SIG-M5 (cell line): ENCODE data around the gene GPC3.
"Not testable (repeated sequence)": the region's sequence is repeated elsewhere in the genome, so short reads cannot be mapped to it uniquely, and the experiment has no call there.

ENCODE experiments used
- DNase-seq: peaks from one replicate; lab custom pipeline; 2025; lab: John Stamatoyannopoulos, UW

Gene GPC3

DNA sequence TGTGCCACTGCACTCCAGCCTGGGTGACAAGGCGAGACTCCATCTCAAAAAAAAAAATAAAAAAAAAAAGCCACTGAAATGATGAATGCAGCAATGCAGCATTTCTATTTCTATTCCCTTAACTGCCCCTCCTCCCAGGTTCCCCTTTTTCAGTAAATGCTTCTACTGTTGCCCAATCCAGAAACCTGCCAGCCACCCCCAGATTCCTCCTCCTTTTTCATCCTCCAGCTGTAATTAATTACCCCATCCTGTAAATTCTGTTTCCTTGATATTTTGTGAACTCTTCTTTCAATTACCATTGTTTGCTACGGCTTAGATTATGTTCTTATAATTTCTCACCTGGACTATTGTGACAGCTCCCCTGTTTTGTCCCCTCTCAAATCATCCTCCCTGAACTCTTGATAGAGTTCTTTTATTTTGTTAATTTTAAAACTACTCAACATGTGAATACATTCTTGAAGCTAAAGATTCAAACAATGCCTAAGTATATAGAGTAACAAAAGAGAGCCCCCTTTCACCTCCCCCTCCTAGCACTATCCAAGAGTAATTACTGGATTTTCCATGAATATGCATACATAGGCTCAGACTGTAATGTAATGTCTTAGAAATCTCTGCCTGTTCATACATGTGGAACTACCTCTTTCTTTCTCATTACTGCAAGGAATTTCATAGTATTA, 429.5 kb downstream of the GPC3 start:
- no peak for DNase-seq

DNA sequence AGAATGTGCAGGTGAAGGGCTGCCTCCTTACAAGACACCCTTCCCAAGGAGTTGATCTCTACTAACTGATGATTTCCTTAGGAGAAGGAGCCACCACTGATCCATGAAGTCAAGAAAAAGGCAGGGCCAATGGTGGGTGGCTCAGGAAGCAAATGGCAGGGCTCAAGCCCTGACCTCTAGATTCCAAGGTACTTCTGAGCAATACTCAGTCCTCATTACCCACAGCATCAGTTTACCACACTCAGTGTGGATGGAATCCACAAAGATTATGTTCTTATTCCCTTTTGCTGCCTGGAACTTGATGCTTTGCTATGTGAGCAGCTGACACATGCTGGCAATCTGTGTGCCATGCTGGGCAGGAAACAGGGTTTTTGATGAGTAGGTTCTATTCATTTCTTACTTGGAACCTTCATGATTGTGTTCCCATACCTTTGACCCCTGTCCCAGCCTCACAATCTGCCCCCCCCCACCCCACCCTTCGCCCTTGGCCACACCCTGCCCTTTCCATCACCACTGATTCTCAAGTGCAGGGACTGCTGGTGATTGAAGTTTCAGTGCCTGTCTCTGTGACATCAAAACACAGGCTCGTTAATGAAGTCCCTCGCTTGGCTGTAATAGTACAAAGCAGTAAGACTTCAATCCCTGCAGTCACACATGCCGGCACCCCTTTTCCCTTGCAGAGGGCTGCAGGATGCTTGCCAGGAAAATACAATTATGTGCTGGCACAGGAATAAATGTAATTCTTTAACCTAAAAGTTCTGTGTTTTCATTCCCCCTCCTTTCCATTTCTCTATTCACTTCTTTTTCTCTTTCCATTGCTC, 434.5 kb downstream of the GPC3 start:
- DNase-seq = no peak

DNA sequence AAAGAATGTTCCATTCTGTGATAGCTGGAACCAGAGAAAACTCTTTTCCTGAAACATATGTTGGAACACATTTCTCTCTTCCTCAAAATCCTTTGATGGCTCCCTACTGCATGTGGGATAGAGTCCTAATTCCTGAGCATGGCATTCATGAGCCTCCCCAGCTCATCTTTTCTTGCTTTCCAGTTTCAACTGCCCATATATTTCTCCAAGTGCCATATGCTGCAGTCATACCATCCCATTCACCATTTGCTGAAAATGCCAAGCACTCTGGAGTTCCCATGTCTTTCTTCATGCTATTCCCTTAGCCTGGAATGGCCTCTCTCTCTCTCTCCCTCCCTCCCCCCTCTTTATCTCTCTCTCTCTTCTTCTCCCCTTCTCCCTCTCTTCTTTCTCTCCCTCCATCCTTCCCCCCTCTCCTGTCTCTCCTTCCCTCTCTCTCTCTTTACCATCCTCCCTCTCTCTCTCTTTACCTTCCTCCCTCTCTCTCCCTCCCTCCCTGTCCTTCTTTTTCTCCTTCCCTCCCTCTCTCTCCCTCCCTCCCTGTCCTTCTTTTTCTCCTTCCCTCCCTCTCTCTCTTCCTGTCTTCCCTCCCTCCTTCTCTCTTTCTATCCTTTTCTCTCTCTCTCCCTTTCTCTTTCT, 436.0 kb downstream of the GPC3 start:
- DNase-seq = no peak

DNA sequence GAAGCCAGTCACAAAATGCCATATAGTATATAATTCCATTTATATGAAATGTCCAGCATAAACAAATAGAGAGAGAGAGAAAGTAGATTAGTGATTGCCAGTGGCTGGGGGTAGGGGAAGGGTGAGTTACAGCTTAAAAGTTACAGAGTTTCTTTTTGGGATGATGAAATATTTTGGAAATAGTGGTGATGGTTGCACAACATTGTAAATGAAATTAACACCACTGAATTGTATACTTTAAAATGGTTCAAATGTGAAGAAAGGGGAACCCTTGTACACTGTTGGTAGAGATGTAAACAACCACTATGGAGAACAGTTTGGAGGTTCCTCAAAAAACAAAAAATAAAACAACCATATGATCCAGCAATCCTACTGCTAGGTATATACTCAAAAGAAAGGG, 439.0 kb downstream of the GPC3 start:
- DNase-seq = no peak

DNA sequence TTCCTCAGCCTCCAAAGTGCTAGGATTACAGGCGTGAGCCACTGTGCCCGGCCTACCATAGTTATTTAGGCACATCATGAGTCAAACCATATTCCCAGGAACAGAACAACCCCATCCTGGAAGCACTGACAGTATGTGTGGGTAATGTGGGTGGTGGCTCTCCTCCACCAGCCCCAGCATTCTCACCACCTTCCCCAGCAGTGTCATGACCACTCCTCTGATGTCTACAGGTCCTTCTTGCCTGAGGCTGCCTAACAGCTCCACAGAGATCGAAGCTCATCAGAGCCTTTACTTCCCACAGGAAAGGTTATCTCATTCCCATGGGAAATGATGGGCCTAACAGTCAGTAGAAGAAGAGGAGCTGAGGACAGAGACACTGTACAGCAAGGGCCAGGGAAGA, 440.6 kb downstream of the GPC3 start:
- DNase-seq = no peak

DNA sequence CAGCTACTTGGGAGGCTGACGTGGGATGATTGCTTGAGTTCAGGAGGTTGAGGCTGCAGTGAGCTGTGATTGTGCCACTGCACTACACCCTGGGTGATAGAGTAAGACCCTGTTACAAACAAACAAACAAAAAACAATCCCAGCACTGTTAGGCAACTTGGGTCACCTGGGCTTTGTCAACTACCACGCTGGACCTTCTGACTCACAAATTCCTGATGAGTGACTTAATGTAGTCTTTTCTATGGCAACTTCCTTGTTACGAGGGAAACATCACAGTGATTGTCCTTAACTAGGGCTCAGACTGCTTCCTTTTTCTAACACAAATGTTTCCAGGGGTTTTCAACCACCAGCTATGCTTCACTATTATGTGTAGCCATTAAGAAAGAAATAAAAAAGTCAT, 441.3 kb downstream of the GPC3 start:
- DNase-seq = no peak

DNA sequence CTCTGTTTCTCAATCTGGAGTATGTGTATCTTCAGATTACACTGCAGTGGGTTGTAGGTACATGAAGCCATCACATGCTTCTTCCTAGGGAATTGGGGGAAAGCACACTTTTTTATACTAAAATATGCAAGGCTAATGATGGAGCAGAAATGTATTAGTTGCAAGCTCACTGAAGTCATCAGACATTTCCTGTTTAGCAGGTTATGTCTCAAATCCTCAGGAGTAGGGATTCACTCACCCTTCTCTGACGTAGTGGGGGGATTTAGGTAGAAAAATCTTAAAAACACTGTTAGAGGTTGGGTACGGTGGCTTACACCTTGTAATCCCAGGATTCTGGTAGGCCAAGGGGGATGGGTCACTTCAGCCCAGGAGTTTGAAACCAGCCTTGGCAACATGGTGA, 441.7 kb downstream of the GPC3 start:
- DNase-seq = no peak

DNA sequence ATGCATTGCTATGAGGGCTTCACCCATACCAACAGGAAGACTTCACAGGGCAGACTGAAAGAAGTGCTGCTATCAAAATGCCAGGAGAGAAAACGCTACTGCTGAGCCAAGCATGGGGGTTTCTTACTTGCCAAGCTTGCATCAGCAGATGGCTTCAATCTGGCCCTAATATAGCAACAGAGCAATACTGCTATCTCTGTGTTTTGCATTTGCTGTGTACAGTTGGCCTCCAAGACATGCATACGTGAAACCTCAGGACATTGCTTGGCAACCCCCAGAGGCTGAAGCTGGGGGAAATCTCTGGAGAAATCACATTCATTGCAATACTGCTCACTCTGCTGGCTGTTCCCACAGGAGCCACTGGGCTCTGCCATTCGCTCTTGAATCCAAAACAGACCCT, 442.9 kb downstream of the GPC3 start:
- no peak for DNase-seq

DNA sequence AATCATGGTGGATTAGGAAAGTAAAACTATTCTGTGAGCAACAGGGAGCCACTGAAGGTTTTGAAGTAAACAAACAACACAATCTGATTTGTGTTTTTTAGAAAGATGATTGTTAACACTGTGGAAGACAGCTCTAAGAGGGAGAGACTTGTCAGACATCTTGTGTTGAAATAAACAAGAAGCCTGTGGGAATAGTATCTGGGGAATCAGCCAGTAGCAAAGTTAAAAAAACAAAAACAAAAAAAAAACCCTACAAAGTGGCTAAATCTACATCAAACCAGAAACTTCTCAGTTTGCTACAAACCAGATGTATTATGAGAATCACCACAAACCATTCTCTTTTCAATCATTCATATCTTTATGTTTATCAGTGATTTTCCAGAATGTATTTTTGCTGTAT, 444.4 kb downstream of the GPC3 start:
- DNase-seq = no peak

DNA sequence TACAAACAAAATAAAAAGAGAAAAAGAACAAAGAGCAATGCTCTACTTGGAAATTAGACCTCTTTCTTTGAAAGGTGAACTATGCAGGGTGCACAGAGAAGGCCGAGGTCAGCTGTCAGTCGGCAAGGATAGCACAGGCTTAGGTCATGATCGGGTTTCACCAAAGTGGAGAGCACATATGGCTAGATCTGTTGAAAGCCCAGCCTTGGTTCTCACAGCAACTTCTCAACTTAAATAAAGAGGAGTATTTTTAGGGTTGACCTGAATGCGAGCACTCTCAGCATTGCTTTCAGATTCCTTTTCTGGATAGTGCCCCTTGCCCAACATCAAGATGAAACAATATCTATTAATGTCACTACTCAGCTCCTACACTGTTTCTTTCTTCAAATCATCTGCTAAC, 447.2 kb downstream of the GPC3 start:
- DNase-seq = no peak

DNA sequence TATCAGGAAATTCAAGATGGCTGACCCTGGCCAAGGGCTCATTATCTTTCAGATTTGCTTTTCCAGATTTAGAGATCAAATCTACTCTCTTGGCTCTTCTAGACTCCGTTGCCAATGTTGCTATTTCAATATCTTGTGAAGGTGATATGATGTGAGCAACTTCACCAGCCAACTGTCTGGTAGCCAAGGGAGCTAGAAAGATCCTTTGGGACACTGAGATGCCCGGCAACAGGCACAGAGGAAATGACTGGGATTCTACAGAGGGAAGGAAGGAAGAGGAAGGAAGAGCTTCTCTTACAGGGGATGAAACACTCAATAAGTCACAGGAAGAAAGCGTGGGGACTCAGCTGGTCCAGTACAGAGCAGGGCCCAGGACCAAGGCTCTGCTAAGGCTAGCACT, 448.3 kb downstream of the GPC3 start:
- no peak for DNase-seq

DNA sequence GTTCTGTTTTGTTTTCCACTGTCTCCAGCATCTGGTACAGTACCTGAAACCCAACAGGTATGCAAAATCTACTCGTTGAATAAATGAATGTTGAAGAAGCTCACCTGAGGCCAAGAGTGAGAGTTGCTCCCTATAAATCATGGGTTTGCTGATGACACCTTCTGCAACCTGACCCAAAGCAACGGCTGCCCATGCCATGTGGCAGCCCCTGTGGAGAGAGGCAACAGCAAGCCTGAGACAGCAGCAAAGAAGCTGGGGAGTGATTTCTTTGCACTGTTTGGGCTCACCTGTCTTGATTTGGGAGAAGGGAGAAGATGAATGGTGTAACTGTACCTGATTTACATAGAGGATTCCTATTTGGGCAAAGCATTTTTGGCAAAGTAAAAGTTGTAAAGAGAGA, 450.3 kb downstream of the GPC3 start:
- DNase-seq = no peak

DNA sequence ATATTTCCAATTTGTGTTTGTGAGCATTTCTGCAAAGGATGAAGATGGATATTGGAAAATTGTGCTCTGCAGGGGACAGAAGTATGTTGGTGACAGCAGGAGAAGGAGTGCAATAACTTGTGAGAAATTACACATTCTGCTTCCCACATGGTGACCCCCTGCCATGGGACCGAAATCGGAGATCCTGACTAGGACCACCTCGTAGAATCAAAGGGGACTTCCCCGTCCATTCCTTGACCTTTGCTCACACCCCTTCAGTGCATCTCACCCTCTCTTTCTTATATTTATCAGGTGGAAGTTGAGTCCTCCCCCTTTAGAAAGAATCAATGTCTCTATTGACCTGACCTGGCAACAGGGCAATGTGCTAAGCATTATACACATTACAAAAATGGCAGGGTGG, 451.2 kb downstream of the GPC3 start:
- DNase-seq = no peak

DNA sequence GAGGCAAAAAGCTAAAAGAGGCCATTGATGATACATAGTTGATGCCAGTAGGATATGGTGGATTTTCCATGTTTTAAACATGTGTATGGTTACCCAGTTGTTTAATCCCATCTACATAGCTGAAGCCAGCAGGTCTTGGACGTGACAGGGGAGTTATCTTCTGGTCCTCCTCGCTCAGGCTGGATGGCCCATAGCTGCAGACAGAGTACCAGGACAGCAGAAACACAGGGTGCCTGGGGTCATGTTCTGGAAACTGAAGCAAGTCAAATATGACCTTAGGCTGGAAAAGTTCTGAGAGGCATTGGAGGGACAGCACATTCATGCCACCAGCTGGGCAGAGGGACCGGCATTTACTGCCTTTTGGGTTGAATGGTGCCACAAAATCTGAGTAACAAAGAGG, 452.1 kb downstream of the GPC3 start:
- no peak for DNase-seq

DNA sequence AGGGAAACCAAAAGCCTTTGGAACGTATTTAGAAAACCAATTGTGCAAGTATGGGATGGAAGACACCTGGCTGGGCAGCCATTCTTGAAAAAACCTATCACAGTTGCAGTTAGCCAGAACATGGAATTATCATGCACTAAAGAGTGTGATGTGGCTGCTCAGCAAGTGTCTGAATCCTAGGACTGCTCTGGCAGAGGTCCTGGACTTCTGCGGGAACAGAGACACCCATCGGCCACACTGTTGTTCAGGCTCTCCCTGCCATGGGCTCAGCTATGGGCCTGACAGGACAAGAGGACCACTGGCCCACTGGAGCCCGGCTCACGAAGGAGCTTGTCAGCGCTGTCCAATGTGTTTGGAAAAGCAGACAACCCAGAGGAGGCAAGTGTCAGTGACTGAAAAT, 454.4 kb downstream of the GPC3 start:
- DNase-seq = no peak

DNA sequence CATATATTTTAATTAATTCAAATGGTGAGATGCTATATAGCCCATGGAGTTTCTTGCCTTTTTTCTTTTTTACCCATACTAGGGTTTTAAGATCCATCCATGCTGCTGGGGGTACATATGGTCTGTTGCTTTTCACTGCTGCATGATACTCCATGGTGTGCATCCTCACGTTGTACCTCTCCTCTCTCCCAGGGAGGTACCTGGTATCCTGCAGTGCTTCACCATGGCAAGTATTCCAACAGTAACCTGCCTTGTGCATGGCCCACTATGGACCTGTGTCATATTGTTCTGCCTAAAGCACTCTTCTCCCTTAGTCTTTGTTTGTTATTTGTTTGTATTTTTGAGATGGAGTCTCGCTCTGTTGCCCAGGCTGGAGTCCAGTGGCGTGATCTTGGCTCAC, 455.8 kb downstream of the GPC3 start:
- DNase-seq = no peak

DNA sequence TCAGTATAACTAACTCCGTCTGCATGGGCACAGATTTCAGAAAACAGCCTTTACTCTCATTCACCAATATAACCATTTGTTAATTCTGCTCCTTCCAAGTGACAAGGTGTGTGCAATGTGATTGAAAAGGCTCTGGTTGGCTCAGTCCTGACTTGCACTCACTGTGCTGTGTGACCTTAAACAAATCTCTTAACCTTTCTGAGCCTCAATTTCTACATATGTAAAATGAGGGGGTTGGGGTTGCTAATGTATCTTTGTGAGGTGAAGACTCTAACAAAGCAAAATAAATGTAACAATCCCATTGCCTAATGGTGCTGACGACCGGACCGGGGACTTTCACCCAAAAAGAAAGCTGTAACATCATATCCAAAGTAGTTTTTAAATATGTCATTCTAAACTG, 457.6 kb downstream of the GPC3 start:
- no peak for DNase-seq

DNA sequence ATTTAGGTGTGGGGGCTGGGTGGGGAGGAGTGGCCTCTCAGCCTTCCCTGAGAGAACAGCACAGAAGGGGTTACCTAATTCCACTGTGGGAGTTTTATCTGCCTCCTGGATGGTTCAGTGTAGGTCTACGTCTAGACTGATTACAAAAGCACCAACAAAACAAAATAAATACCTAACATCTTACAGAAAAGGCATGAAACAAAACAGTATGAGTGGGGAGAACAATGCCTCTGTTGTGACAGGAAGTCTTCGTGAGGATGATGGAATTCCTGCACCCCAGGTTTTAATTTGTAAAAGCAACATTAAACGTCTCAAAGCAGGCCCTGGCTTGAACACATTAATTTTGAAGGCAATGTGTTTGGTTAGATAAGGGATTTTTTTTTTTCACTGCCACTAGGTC, 458.0 kb downstream of the GPC3 start:
- no peak for DNase-seq

DNA sequence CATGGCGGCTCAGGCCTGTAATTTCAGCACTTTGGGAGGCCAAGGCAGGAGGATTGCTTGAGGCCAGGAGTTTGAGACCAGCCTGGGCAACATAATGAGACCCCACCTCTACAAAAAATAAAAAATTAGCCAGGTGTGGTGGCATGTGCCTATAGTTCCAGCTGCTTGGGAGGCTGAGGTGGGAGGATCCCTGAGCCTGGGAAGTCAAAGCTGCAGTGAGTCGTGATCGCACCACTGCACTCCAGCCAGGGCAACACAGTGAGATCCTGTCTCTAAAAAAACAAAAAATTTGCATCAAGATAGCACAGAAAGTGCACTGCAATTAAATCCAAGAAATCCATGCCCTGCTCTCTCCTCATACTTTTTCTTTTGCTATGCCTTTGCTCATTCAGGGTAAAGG, 458.6 kb downstream of the GPC3 start:
- not testable (repeated sequence) for DNase-seq

DNA sequence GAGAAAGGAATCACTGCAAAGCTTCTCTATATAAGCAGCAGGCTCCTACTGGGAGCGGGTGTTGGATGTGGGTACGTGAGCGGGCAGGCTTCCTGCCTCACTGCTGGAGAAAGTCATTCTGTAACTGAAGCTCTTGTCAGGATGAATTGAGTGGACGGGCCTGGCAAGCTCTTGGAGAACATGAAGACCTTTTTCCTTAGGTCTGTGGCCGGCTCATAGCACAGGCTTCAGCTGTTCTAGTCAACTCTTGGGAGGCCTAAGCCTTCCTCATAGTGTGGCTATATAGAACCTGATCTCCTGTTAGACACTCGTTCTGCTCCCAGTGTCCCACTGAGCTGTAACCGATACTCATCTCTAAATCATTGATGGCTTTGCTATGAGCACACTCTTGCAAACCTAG, 461.9 kb downstream of the GPC3 start:
- DNase-seq = no peak

DNA sequence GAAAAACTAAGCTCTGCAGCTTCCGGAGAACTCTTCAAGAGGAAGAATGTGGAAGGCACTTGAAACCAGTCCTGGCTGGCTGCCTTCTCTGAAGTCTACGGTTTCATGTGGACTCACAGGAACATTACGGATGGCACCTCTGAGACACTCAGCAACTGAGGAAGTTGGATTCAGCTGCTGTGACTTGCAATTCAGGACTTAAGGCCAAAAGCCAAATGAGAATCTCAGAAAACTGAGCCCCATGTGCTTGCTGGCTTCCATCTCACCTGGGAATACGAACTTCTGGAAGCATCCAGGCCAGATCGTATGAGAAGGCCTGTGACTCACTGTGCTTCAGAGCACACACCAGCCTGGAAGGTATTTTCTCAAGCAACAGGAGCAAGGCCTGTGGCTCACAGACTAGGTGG, 462.3 kb downstream of the GPC3 start:
- no peak for DNase-seq

DNA sequence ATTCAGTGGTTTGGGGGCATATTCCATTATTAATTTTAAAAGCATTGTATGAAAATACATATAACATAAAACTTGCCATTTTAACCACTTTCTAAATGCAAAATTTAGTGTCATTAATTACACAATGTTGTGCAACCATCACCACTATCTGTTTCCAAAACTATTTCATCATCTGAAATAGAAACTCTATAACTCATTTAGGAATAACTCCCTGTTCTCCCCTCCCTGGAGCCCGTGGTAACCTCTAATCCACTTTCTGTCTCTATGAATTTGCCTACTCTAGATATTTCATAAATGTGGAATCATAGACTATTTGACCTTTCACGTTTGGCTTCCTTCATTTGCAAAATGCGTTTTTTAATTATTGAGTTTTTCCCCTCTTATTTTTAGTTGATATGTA, 468.7 kb downstream of the GPC3 start:
- no peak for DNase-seq

DNA sequence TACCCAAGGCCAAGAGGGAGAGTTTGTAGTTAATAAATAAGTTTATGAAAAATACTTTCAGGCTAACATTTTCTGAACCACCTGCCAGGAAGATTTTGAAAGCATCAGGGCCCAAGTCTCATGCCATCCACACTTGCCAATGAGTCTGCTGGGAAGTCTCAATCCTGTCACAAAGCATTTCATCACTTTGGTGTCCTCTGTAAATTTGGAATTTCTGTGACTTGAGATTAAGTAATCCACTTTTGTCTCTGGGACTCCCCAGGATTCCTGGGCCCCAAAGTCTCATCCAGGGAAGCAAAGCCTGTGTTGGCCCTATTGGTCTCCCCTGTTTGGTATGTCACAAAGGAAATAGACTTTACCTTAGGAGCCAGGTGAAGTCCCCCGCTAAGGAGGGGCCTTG, 470.9 kb downstream of the GPC3 start:
- DNase-seq = no peak
